Ovary (tissue), 3 donors: ENCODE data around the gene SRC.

ENCODE experiments used
- CTCF ChIP-seq, 3 donors: fragments of 450-650 bp in 2 of 3; fragments of 200-600 bp in 1 of 3; IDR thresholded peaks; one replicate each; pipeline versions ENCODE4 v1.5.1 to v1.8.0; 2016 to 2022; ENCODE audit warnings: antibody characterized with exemption in 3 of 3, mild to moderate bottlenecking in 1 of 3
- POLR2A ChIP-seq: fragments of 450-650 bp; IDR thresholded peaks from one replicate; pipeline ENCODE4 v1.6.1; 2017; ENCODE audit warnings: antibody characterized with exemption, mild to moderate bottlenecking, moderate library complexity
- donor health status: DM: no; HTN: no; CAD: no.

- no peak for TF ChIP-seq CTCF (IDR thresholded peaks at IDR 0.05)
- TF ChIP-seq POLR2A, result no peak
Measured at GRCh38 chr20:37311710-37312355, 34.1 kb upstream of the SRC start.
